Measurements from ENCODE around the gene MYPN. TPM values are rescaled to one million over a fixed set of nuclear protein-coding genes. Genes with fewer than 3 reads are reported as not detected.

The MYPN gene
- total RNA-seq, 3 donors from 2014 or later = 0.33 TPM; not detected in 2

DNA sequence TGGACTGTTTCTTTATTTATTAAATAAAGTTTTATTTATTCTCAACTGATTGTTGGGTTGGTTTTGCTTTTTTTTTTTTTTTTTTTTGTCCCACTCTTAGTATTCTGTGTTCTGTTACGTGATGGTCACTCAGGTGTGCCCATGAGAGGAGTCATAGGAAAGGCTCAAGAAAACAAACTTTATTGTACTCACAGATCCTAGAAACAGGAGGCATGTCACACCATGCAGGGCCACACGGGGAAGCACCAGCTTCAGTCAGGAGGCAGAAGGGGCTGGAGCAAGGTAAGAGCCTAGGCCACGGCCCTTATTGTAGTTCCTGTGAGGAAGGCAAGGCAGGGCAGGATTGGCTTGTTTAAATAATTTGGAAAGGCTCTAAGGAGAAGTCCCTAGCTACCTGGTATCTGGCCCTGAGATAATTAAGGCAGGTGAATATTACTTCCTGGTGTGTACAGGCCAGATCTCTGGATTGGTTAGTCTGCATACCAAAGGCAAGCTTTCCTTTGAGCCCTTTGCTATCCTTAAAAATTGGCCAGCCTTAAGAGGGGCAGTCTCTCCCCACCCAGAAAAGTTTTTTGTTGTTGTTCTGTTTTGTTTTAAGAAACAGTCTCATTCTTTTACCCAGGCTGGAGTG lies 114.4 kb downstream of the MYPN start:
- no peaks in the 10 kb centered on the region for H3K27me3 ChIP-seq
- no peaks in the 10 kb centered on the region for H3K36me3 ChIP-seq
- TF ChIP-seq, protein P1, sequence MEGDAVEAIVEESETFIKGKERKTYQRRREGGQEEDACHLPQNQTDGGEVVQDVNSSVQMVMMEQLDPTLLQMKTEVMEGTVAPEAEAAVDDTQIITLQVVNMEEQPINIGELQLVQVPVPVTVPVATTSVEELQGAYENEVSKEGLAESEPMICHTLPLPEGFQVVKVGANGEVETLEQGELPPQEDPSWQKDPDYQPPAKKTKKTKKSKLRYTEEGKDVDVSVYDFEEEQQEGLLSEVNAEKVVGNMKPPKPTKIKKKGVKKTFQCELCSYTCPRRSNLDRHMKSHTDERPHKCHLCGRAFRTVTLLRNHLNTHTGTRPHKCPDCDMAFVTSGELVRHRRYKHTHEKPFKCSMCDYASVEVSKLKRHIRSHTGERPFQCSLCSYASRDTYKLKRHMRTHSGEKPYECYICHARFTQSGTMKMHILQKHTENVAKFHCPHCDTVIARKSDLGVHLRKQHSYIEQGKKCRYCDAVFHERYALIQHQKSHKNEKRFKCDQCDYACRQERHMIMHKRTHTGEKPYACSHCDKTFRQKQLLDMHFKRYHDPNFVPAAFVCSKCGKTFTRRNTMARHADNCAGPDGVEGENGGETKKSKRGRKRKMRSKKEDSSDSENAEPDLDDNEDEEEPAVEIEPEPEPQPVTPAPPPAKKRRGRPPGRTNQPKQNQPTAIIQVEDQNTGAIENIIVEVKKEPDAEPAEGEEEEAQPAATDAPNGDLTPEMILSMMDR (IDR thresholded peaks at IDR 0.05) = no peak
- TF ChIP-seq POLR2A (IDR thresholded peaks at IDR 0.05) (no peak), POLR2AphosphoS5 (IDR thresholded peaks at IDR 0.05) (no peak)

DNA sequence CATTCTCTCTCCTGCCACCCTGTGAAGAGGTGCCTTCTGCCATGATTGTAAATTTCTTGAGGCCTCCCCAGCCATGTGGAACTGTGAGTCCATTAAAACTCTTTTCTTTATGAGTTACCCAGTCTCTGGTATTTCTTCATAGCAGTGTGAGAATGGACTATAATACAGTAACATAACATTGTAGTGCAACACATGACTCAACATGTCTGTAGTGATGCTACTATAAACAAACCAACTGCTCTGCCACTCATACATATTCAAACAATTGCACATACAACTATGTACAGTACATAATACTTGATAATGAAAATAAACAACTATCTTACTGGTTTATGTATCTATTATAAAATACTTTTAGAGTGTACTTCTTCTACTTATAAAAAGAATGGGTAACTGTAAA lies 115.5 kb downstream of the MYPN start:
- no peaks in the 10 kb centered on the region for H3K9me3 ChIP-seq
- no peaks in the 10 kb centered on the region for H3K27me3 ChIP-seq
- TF ChIP-seq, protein P1 (IDR thresholded peaks at IDR 0.05) = no peak
- TF ChIP-seq POLR2A (IDR thresholded peaks at IDR 0.05) = no peak
- no peak for TF ChIP-seq POLR2AphosphoS5 (IDR thresholded peaks at IDR 0.05)
- intact Hi-C loops (cut with DNase I; ENCODE audit: low total_unique reads) = no loop called here
- DNase-seq (ENCODE audit: low spot score in 2 of 2) = no peak
- no peaks in the 10 kb centered on the region for H3K36me3 ChIP-seq
- H3K27ac ChIP-seq = no peak overlapping the region
- H3K4me3 ChIP-seq = no peak overlapping the region
- H3K4me1 ChIP-seq = no peaks in the 10 kb centered on the region

More for the DNA sequence above, 114.4 kb downstream of the MYPN start:
- intact Hi-C loops (cut with DNase I; ENCODE audit: low total_unique reads) = no loop called here
- DNase-seq (ENCODE audit: low spot score in 2 of 2) = no peak
- no peaks in the 10 kb centered on the region for H3K9me3 ChIP-seq
- no peak overlapping the region for H3K27ac ChIP-seq
- no peaks in the 10 kb centered on the region for H3K4me1 ChIP-seq
- H3K4me3 ChIP-seq = no peak overlapping the region

GRCh38 chr10:68230268-68230667 lies 121.0 kb downstream of the MYPN start:
- DNase-seq (ENCODE audit: low spot score in 2 of 2) = no peak
- Histone ChIP-seq H3K4me1 (no peaks in the 10 kb centered on the region), H3K36me3 (no peaks in the 10 kb centered on the region), H3K9me3 (no peaks in the 10 kb centered on the region), H3K4me3 (no peak overlapping the region), H3K27me3 (no peaks in the 10 kb centered on the region), H3K27ac (no peak overlapping the region)
- intact Hi-C loops (cut with DNase I; ENCODE audit: low total_unique reads) = no loop called here
- TF ChIP-seq POLR2A (IDR thresholded peaks at IDR 0.05) = no peak
- TF ChIP-seq POLR2AphosphoS5 (IDR thresholded peaks at IDR 0.05) = no peak
- TF ChIP-seq, protein P1 (IDR thresholded peaks at IDR 0.05) = no peak

GRCh38 chr10:68231106-68231816 lies 122.0 kb downstream of the MYPN start:
- H3K9me3 ChIP-seq = no peaks in the 10 kb centered on the region
- peak in 1 of 2 donors; percentile 19 for DNase-seq (ENCODE audit: low spot score in 2 of 2)
- no peak for TF ChIP-seq POLR2AphosphoS5 (IDR thresholded peaks at IDR 0.05)
- TF ChIP-seq, protein P1 (IDR thresholded peaks at IDR 0.05) = no peak
- TF ChIP-seq POLR2A (IDR thresholded peaks at IDR 0.05) = no peak
- no peaks in the 10 kb centered on the region for H3K27me3 ChIP-seq
- H3K4me1 ChIP-seq = no peaks in the 10 kb centered on the region
- no peaks in the 10 kb centered on the region for H3K36me3 ChIP-seq
- peak overlapping the region; percentile 45 to 79 (median 61) for H3K4me3 ChIP-seq
- peak overlapping the region; percentile 57 to 79 for H3K27ac ChIP-seq
- intact Hi-C loops (cut with DNase I; ENCODE audit: low total_unique reads) = no loop called here

GRCh38 chr10:68231817-68232251 lies 122.5 kb downstream of the MYPN start, which contains the start of gene ATOH7:
Gene ATOH7, minus strand, starts transcription at chr10:68232113. Its CDS starts 436 bp downstream, at chr10:68231677.
- Histone ChIP-seq H3K27me3 (no peaks in the 10 kb centered on the region), H3K4me1 (no peaks in the 10 kb centered on the region), H3K36me3 (no peaks in the 10 kb centered on the region), H3K4me3 (peak within 1 kb of the TSS; percentile 45 to 79 (median 61)), H3K27ac (peak within 1 kb of the TSS; percentile 57 to 79), H3K9me3 (no peaks in the 10 kb centered on the region)
- intact Hi-C loops (cut with DNase I; ENCODE audit: low total_unique reads) = no loop called here
- no peak for DNase-seq (ENCODE audit: low spot score in 2 of 2)
- TF ChIP-seq POLR2A (IDR thresholded peaks at IDR 0.05) (no peak), POLR2AphosphoS5 (IDR thresholded peaks at IDR 0.05) (no peak)
- TF ChIP-seq, protein P1 (IDR thresholded peaks at IDR 0.05) = no peak
